TTC549 (cell line): Measurements from ENCODE around the gene RAB5A.
"Not testable (repeated sequence)": the region's sequence is repeated elsewhere in the genome, so short reads cannot be mapped to it uniquely, and the experiment has no call there.

ENCODE experiments used
- FAIRE-seq: peaks from 2 replicates; lab custom pipeline; 2012; peaks lifted over from hg19 to GRCh38; lab: Jason Lieb, UNC

Gene RAB5A

GRCh38 chr3:20028905-20029331 is 82.0 kb downstream of the RAB5A start:
- FAIRE-seq = no peak

DNA sequence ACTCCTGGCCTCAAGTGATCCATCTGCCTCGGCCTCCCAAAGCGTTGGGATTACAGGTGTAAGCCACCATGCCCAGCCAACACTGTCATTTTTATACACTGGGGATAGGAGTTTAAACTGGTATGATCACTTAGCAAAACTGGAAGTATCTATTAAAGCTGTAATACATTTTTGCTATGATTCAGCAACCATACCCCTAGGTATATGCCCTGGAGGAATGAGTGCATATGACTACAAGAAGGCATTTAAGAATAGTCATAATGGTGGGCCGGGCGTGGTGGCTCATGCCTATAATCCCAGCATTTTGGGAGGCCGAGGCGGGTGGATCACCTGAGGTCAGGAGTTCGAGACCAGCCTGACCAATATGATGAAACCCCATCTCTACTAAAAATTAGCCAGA is 85.0 kb downstream of the RAB5A start:
- FAIRE-seq = not testable (repeated sequence)
